ENCODE results near the gene SPRING1. TPM values are rescaled to one million over a fixed set of nuclear protein-coding genes. Genes with fewer than 3 reads are reported as not detected.
"Not testable (repeated sequence)": the region's sequence is repeated elsewhere in the genome, so short reads cannot be mapped to it uniquely, and the experiment has no call there.

The SPRING1 gene
- total and polyA plus RNA-seq, 2 of the 4 experiments (the other 2 are of a cell fraction): 12.4 to 14.0 TPM

DNA sequence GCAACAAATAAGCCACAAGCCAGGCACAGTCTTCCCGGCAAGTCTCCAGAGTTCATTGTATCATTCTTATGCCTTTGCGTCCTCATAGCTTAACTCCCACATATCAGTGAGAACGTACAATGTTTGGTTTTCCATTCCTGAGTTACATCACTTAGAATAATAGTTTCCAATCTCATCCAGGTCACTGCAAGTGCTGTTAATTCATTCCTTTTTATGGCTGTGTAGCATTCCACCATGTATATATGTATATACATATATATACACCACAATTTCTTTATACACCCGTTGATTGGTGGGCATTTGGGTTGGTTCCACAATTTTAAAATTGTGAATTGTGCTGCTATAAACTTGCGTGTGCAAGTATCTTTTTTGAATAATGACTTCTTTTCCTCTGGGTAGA, 16.2 kb upstream of the SPRING1 start:
- H2AK5ac ChIP-seq (ENCODE audit: low read depth, low read length); H3K4me3 ChIP-seq (ENCODE audit: insufficient read depth, low read depth, low read length); H3K27ac ChIP-seq (ENCODE audit: insufficient read depth, low read length); H3K36me3 ChIP-seq (ENCODE audit: control insufficient read depth, insufficient read depth, low read length); H3K4me2 ChIP-seq (ENCODE audit: low read depth, low read length); H3K23ac ChIP-seq (ENCODE audit: low read depth, low read length); H3K18ac ChIP-seq (ENCODE audit: low read depth, low read length); H2AK9ac ChIP-seq (replicated peaks; ENCODE audit: low read depth, low read length, poor library complexity); H2BK20ac ChIP-seq (ENCODE audit: low read depth, low read length); dilution Hi-C loops (cut with HindIII; ENCODE audit: low sequenced_read_pairs, unreplicated experiment); H3K4me1 ChIP-seq (ENCODE audit: control insufficient read depth, insufficient read depth, low read length); H4K5ac ChIP-seq (ENCODE audit: low read depth, low read length); in situ Hi-C loops (cut with MboI; ENCODE audit: low sequenced_read_pairs); CTCF ChIA-PET; H3K27me3 ChIP-seq (ENCODE audit: control insufficient read depth, insufficient read depth, low read length); DNase-seq; H3K9me3 ChIP-seq (ENCODE audit: control insufficient read depth, insufficient read depth, low read length); H2AFZ ChIP-seq (replicated peaks; ENCODE audit: low read length, poor library complexity); H3K9ac ChIP-seq (ENCODE audit: low read depth, low read length); H3K79me1 ChIP-seq (ENCODE audit: low read depth in 1 of 2, low read length in 2 of 2); BruUV-seq (replicated peaks); H2BK15ac ChIP-seq (ENCODE audit: low read depth, low read length); H3K4ac ChIP-seq (ENCODE audit: low read depth, low read length); H4K20me1 ChIP-seq (ENCODE audit: insufficient read depth, low read length); H3K9me1 ChIP-seq (ENCODE audit: insufficient read depth, low read length); ATAC-seq (ENCODE audit: low read depth); H4K91ac ChIP-seq (ENCODE audit: insufficient read depth, low read depth, low read length); H4K8ac ChIP-seq (ENCODE audit: low read depth in 2 of 2, low read length in 2 of 2); POLR2A ChIA-PET (ENCODE audit: unreplicated experiment); intact Hi-C loops (cut with micrococcal nuclease); H2BK120ac ChIP-seq (ENCODE audit: low read depth, low read length); H3K14ac ChIP-seq (replicated peaks; ENCODE audit: low read depth, low read length); H2BK5ac ChIP-seq (ENCODE audit: low read depth, low read length, poor library complexity, severe bottlenecking); H3K56ac ChIP-seq (ENCODE audit: extremely low read depth, insufficient read depth, low read length): not testable (repeated sequence)
- no CpG with 5 or more reads among the region's 5 CpGs for WGBS, 2 experiments (ENCODE audit: extremely low coverage in 2 of 2, insufficient read length in 1 of 2)
